ENCODE measurements around the gene UNC5A. TPM values are rescaled to one million over a fixed set of nuclear protein-coding genes. Genes with fewer than 3 reads are reported as not detected.

Gene UNC5A
- under 0.01 and 0.18 TPM in 2 replicates for total RNA-seq

GRCh38 chr5:176810081-176810597, at the start of gene UNC5A:
Gene UNC5A (plus strand): TSS chr5:176810559. CDS start chr5:176810751, 192 bp downstream.

GRCh38 chr5:176899296-176899891, 89.0 kb downstream of the UNC5A start, which contains the start of gene HK3:
Gene HK3 (minus strand): TSS chr5:176899346. CDS start chr5:176896159, 3,187 bp downstream.

Other genes with a start within 250 kb of the UNC5A start
- 4.3 and 5.3 TPM in 2 replicates for gene GPRIN1, start 200.4 kb upstream of the UNC5A start, total RNA-seq
- gene SNCB, start 180.0 kb upstream of the UNC5A start, total RNA-seq, result not detected in 2 replicates
- gene EIF4E1B, start 179.9 kb upstream of the UNC5A start, total RNA-seq, result not detected in 2 replicates
- 34.0 and 39.3 TPM in 2 replicates for gene TSPAN17, start 163.1 kb upstream of the UNC5A start, total RNA-seq
- not detected in 2 replicates for gene HK3, start 88.8 kb downstream of the UNC5A start, total RNA-seq
- 22.8 and 24.8 TPM in 2 replicates for gene UIMC1, start 196.2 kb downstream of the UNC5A start, total RNA-seq
- 8.4 and 9.4 TPM in 2 replicates for gene ZNF346, start 212.1 kb downstream of the UNC5A start, total RNA-seq

All from myometrial cell (primary cell).